ENCODE results near the gene PDCD2L.

PDCD2L gene

GRCh38 chr19:34474233-34474989, 70.2 kb downstream of the PDCD2L start:
- no peak for DNase-seq

- DNase-seq = no peak
These were observed 71.1 kb downstream of the PDCD2L start for GRCh38 chr19:34475026-34475974.

Measured in CD4-positive, alpha-beta T cell treated with Interferon gamma for 1 hour (primary cell).